A204.1 (cell line): Measurements from ENCODE around the gene IFT80.
A peak's percentile ranks its signal among the peaks of the same experiment; 100 is the strongest.
"Not testable (repeated sequence)": the region's sequence is repeated elsewhere in the genome, so short reads cannot be mapped to it uniquely, and the experiment has no call there.

ENCODE experiments used
- FAIRE-seq: peaks from 2 replicates; lab custom pipeline; 2012; peaks lifted over from hg19 to GRCh38; lab: Jason Lieb, UNC

IFT80 gene

DNA sequence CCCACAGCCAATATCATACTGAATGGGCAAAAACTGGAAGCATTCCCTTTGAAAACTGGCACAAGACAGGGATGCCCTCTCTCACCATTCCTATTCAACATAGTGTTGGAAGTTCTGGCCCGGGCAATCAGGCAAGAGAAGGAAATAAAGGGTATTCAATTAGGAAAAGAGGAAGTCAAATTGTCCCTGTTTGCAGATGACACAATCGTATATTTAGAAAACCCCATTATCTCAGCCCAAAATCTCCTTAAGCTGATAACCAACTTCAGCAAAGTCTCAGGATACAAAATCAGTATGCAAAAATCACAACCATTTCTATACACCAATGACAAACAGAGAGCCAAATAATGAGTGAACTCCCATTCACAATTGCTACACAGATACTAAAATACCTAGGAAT is 36.1 kb downstream of the IFT80 start:
- FAIRE-seq = not testable (repeated sequence)

DNA sequence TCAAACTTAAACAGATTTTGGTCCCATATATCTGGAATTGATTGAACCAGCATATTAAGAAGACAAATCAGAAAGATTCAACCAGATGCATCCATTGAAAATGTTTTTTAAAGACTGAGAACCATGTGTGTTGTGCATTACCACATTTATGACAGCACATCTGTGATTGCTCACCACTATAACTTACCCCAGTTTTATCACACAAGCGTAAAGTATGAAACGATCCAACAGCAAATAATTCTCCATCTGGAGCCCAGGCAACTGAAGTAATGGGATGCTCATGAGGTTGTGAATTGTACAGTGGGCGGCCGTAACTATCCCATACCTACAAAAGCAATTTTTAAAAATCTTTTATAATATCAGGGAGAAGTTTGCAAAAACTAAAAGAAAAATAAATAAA is 43.2 kb downstream of the IFT80 start:
- FAIRE-seq = no peak

DNA sequence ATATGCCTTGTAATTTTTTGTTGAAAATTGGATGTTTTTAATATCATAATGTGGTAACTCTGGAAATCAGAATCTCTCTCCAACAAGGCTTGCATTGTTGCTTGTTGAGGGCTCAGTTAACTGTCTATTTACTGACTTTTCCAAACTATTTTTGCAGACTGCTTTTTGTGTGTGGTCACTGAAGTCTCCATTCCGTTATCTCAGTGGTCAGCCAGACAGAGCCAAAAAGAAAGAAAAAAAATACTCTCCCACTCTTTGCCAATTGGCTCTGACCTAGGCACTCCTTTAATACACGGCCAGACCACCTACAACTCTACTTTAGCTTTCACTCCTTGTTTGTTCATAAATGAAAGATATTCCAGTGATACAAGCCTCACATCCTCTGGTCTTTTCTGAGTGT is 52.5 kb downstream of the IFT80 start:
- no peak for FAIRE-seq

DNA sequence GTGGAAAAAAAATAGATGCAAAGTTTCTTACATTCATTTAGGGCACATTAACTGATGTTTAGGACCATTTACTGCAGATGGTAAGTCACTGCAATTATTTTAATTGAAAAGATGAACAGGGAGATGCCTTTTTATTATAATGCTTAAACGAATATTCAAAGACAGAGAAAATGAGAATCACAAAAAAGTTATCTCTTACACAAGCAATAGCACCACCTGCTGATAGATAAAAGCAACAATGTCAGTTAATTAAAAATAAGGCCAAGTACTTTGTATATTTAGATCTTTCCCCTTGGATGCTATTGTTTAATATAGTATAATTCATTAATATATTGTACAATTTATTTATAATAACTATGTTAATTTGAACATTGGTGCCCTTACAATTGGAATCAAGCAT is 55.9 kb downstream of the IFT80 start:
- peak; percentile 96 for FAIRE-seq

DNA sequence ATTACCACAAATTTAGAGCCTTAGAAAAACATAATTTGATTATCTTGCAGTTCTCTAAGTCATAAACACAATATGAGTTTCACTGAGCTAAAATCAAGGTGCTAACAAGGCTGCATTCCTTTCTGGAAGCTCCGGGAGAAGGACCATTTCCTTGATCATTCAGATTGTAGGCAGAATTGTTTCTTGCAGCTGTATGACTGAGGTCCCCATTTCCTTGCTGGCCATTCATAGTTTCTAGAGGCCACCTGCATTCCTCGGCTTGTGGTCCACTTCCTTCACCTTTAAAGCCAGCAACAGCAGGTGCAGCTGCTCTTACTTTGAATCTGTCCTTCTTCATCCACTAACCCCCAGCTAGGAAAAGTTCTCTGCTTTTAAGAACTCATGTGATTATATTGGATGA is 58.7 kb downstream of the IFT80 start:
- no peak for FAIRE-seq

DNA sequence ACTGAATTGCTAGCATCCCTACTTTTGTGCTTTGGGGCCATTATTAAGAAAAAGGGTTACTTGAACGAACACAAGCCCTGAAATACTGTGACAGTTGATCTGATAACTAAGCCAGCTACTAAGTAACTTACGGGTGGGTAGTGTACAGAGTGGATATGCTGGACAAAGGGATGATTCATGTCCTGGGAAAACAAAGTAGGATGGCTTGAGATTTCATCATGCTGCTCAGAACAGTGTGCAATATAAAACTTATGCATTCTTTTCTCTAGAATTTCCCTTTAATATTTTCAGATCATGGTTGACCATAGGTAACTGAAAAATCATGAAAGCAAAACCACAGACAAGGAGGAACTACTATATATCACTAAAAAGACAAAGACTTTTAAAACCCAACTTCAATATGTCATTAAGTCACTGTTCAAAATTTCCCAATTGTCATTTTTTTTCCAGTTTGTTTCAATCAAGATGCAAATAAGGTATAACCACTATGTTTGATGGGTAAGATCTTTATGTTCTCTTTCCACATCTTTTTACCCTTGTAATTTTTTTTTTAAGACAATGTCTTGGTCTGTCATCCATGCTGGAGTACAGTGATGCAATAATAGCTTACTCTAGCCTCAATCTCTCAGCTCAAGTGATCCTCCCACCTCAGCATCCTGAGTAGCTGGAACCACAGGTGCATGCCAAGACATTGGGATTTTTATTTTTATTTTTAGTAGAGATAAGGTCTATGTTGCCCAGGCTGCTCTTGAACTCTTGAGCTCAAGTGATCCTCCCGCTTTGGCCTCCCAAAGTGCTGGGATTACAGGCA is 67.7 kb downstream of the IFT80 start:
- FAIRE-seq = no peak

DNA sequence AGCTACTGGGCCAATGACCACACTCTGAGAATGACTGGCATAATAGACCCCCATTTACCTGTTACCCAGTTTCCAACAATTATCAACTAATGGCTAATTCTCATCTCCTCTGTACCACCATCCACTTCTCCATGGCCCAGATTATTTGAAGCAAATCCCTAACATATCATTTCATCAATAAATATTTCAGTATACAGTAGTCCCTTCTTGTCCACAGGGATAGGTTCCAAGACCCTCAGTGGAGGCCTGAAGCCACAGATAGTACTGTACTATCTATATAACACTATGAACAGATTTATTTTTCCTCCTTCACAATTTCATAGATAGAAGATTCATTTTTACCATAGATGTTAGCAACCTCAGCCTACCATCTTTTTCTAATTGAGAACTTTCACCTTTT is 68.3 kb downstream of the IFT80 start:
- FAIRE-seq = no peak

DNA sequence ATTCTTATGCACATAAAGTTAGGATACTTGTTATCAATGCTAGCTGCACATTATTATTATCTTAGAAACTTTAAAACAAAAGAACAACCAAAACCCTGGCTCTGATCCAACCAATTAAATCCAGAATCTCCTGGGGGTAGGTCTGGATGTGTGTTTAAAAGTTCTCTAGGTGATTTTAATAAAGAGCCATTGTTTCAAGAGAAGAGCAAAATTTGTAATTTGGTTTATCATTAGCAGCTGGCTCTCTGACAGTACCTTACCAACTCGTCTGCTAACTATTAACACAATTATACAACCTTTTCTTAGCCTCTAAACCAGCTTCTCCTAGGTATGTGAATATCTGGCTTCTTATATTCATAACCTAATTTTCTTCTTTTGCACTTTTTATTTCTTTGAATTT is 68.9 kb downstream of the IFT80 start:
- FAIRE-seq = no peak

DNA sequence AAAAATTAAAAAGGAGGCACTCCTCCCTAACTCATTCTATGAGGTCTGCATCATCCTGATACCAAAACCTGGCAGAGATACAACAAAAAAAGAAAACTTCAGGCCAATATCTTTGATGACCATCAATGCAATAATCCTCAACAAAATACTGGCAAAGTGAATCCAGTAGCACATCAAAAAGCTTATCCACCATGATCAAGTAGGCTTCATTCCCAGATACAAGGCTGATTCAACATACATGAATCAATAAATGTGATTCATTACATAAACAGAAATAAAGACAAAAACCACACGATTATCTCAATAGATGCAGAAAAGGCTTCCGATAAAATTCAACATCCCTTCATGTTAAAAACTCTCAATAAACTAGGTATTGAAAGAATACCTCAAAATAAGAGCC is 72.7 kb downstream of the IFT80 start:
- FAIRE-seq = not testable (repeated sequence)

DNA sequence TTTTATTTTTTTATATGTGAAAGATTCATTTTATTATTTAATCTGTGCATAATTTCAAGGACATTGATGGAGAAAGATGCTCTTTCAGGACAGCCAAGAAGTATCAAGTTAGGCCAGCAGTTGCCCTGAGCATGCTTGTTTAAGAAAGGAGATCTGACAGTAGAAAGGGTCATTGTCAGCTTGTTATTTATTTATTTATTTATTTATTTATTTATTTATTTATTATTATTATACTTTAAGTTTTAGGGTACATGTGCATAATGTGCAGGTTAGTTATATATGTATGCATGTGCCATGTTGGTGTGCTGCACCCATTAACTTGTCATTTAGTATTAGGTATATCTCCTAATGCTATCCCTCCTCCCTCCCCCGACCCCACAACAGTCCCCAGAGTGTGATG is 77.2 kb downstream of the IFT80 start:
- not testable (repeated sequence) for FAIRE-seq

DNA sequence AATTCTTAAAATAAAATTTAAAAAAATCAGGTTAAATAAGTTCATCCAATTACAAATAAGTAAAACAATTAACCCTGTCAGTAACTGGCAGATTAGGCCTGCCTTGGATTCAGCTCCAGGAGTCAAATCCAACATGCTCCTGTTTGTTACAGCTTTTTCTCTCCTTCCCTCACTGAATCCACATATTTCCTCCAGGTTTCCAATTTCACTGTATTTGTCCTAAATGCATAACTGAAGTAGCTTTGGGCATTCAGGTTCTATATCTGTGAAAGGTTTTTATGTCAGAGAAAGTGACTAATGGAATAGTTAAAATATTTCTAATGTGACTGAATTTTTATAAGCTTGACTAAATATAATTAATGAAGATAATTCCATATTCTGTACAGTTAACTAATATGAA is 79.7 kb downstream of the IFT80 start:
- FAIRE-seq = no peak

DNA sequence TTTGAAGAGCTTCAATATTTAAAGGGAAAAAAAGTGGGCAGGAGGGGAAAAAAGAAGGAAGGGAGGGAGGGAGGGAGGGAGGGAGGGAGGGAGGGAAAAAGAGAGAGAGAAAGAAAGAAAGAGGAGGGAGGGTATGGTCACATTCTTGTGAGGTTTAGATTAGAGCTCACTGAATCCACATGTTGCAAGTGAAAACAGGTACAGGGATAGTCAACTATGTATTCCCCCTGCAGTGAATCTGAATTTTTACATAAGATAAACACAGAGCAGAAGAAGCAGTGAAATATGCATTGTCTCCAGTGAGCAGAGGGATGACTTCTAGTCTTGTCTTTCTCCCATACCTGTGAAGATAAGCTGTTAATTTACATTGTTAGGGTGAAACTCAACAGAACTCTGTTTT is 84.0 kb downstream of the IFT80 start:
- no peak for FAIRE-seq

DNA sequence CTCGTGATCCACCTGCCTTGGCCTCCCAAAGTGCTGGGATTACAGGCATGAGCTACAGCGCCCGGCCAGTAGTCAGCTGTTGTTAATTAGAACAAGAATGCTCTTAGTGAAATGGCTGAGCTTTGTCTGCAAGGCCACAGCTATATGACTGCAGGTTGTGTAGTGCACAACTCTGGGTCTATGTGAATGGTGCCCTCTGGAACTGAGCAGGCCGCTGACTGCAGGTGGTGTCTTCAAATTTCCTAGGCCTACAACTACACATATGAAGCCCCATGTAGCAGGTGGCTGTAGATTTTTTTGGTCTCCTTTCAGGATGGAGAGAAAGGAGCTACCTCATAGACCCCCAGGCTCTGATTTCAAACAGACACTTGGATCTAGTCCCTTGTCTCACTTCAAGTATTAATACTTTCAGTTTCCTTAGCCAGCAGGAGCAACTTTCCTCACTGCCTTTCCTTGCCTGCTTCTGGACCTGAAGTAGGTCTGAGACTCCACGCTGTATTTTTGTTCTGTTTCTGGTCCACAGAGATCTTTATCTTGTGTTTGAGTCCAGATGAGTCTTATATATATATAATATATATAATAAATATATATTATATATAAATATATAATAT is 86.9 kb downstream of the IFT80 start:
- FAIRE-seq = peak; percentile 97

DNA sequence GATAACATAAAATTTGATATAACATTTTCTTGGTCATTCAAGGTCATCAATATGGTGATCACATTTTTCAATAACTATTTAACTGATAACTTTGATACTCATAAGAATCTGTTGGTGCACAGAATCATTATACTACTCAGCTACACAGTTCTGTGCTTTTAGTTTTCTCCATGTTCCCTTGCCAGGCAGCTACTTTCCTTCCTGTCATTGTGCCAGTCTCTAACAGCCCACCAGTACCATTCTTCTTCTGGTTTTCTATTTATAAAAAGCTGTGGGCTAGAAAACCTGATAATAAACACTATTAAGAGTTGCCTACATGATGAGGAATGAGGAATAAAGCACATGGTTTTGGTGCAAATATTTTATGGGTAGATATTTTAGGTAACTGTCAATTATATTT is 96.2 kb downstream of the IFT80 start:
- no peak for FAIRE-seq

DNA sequence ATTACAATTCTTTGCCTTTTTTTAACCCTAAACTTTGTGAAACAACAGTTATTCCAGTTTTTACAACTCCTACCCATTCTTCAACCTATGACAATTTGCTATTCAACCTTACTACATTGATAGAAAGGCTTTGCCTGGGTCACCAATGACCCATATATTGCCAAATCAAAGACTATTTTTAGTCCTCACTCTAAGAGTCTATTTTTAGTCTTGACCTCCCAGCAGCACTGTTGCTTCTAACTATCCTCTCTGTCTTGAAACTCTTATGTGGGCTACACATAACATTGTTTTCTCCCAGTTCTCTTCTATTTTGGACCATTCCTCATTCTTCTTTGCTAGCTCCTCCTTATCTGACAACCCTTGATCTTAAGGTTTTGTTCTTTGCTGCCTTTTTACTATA is 102.4 kb downstream of the IFT80 start:
- no peak for FAIRE-seq

DNA sequence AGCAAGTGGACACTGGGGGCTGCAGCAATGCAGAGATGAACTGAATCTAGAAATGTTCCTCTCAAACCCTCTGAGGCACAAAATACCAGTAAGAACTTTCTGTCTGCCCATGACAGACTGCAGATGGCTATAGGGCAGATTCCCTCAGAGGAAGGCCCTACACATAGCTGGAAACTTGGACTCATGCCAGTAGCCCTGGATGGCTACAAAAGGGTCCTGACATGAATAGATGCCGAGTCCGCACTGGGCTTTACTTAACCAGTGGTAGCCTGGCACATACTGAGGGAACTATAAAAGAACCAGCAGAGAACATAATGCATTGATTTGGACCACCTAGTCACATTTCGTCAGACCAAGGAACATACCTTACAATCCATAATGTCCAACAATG is 107.1 kb downstream of the IFT80 start:
- no peak for FAIRE-seq

DNA sequence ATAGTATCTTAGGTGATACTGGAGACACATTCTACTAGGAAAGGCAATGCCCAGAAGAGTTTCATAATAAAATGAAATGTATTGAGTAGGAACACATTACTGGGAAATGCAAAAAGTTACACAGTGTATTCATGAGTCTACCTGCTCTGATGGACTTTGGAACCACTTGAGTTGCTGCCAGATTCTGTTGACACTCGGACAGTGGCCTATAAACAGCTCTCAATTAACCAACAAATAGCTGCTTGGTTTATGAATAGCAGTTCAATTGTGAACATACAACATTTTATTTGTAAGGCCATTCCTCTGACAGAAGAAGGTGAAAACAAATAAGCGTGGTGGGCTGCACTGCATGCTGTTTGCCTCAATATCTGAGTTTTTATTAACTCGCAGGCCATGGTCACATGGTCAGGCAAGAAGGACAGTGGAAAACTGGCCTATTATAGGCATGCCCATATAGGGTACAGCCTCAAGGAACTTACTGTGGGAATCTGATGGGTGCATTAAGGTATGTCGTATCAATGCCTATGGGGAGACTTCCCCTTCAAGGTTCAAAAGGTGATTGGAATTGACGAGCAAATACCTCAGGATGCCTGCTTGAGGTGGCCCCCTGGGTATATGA is 107.6 kb downstream of the IFT80 start:
- no peak for FAIRE-seq

DNA sequence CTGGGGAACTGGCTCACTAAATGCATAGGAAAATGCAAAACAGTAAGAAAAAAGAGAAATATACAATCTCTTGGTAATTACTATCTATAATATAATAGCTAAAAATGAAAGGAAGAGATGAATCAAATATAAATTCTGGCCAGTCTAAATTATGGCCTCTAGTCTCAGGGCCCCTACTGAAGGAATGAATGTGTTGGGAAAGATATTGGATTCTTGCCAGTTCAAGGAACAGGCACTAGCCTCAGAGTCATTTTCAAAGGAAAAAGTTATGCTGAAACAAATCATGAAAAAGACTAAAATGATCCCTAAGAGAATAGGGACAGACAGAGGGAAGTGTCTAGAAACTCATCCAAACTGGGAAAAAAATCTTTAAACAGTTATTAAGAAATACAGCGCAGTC is 111.4 kb downstream of the IFT80 start:
- no peak for FAIRE-seq

DNA sequence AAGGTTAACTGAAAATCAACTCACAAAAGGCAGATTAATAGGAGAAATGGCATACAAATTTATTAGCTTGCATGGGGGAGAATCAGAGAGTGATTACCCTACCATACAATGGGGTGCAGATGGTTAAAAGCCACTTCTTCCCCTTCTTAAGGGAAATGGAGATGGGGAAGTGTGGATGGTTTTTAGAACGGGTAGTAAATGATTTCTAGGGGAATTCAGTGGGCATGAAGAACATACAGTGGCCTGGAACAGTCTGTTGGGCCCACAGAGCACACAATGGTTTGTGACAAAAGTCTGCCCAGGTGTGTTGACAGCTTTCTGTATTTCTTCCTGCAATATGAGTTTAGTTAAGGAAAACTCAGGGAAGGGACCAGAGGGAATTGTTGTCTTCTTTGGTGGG is 112.8 kb downstream of the IFT80 start:
- no peak for FAIRE-seq

DNA sequence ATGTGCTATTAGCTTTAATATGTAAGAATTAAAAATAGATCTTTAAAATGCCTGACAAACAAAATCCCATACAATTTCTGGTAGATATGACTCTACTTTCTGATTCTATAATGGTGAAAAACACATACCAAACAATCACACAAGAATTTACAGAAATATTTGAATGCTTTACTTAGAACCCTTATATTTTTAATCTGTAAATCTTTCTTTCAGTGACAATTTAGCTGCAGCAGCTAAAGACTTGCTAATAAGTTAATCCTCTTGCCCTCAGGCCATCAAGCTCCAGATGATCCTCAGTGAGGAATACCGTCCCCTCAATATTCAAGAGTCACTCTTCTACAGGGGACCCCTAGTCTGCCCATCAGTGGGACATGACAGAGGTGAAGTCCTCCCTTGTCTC is 118.2 kb downstream of the IFT80 start:
- no peak for FAIRE-seq

DNA sequence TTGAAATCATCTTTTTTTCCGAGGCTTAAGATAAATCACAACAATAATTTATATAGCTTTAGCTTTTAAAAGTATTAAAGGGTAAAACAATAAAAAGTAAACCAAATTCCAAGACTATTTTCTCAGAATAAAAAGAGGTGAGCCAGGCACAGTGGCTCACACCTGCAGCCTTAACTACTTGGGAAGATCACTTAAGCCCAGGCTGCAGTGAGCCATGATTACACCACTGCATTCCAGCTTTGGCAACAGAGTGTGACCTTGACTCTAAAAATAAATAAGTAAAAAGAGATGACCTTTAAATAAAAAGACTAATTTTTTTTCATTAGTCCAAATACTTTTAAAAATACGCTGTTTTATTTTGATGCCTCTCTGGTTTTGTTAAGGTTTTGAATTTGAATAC is 119.4 kb downstream of the IFT80 start:
- no peak for FAIRE-seq

DNA sequence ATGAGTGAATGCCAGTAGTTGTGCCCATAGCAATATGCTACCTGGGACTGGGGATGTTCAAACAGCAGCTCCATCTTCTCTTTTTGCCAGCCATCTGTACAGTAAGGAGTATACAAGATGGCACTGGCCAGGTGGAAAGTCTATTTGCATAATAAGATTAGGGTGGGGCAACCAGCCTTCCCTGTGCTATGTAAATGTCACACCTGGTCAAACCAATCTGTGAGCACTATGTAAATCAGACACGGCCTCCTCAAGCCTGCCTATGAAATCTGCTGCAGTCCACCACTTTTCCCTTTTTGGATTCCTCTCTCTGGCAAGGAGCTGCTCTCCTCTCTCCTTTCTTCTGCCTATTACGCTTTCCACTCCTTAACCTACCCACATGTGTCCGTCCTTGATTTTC is 120.8 kb downstream of the IFT80 start:
- no peak for FAIRE-seq

DNA sequence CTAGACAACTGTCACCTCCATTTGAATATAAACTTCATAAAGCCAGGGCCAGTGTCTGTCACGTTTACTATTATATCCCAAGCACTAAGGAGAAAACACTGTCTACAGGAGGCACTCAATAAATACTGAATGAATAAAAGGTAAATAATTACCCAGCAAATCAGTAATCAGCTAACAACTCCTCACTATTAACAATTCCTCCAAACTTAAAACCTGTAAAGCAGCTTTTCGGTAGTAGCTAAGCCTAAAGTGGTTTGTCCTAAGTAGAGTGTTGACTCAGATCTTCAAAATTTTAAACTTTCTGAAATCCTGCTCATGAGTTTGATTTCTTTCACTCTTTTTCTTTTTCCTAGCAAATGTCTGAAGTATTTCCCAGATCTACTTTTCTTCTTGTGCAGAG is 133.9 kb downstream of the IFT80 start:
- no peak for FAIRE-seq
